Astrocyte of the hippocampus (primary cell): ENCODE data around the gene CLEC2D.
A peak's percentile ranks its signal among the peaks of the same experiment; 100 is the strongest.
"Not testable (repeated sequence)": the region's sequence is repeated elsewhere in the genome, so short reads cannot be mapped to it uniquely, and the experiment has no call there.

ENCODE experiments used
- DNase-seq: peaks from one replicate; pipeline ENCODE4 v3.0.0; 2011; ENCODE audit warnings: low read depth, low spot score

Gene CLEC2D

DNA sequence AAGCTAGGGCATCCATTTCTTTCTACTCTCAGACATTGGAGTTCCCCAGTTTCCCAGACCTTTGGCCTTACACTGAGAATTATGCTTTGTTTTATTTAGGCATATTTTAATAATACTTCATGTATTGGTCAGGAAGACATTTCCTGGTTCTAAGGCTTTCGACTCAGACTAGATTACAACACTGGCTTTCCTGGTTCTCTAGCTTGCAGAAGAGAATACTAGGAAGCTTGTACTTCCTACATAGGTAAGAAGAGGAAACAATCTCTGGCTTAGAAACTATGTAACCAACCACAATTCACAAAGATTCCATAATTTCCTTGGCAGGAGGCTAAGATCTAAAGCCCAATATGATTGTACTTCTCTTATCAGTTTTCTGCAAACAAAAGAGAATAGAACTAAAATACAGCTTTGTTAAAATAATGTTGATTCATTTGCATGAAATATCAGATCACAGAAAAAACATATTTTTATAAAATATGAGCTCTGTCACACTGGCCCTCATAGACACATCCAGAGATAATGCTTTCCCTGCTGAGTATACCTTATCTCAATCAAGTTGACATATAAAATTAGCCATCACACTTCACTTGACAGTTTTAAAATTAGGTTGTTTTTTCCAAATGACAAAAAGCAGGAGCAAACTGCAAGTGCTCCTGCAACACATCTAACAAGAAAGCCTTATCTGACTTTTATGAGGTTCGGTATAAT, 30.5 kb downstream of the CLEC2D start:
- no peak for DNase-seq

DNA sequence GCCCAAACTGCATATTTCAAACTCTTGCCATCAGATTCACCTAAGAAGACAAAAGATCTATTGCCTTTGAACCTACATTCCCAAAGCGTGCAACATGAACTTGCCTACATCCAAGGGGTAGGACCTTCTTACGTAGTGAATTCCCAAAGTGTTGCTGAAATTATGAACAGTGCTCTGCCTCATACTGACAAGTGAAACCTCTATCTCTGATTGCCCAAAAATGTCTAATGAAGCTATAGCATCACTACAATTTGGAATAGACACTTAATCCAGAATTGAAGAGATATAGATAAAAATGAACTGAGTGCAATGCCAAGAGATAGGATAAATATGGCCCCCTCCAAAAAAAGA, 31.1 kb downstream of the CLEC2D start:
- DNase-seq = no peak

DNA sequence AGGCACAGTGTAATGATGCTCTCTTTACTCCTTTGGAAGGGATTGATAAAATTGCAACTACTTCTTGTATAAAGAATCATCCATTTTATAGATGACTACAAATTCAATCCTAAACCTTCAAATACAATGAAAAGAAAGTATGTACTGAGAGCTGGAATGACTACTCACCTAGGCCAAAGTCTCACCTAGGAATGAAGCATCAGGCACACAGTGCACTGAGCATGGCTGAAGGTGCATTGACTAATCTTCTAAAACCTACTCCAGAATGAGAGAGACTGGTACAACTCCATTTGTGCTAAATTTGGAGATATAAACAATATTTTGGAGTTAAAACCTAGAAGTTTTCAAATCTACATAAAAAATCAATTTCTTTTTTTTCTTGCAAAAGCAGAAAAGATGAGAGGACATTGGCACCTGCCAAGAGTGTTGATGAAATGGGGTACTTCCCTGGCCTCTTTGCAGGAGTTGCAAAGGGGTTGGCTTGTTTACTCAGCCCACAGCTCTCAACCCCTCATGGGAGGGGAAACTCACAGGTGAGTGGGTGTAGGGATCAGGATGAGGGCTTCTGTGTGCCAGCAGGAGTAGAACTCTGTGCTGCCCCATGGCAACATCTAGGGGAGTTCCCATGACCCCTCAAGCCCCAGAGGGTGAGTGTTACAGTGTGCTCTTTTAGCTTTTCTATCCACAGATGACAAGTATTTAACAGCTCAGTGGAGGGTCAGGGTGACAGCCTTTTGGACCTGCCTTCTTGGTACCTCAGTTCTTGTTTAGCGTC, 32.1 kb downstream of the CLEC2D start:
- DNase-seq = no peak

DNA sequence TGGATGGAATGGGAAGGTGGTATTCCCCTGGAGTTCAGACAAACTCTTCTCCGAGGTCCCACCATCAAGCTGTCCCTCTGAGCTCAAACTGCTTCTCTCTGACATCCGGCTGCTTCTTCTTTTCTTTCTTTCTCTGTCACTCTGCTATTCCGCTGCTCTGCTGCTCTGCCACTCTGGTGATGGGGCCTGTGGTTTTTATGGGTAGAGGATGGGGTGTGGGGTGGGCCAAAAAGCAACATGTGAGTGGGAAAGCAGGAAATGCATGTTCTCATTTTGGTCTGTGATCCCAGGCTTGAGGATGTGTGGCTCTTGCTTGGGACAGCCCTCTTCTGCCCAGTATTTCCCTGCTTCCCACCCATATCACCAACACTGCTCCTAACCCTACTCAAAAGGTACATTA, 32.7 kb downstream of the CLEC2D start:
- DNase-seq = no peak

DNA sequence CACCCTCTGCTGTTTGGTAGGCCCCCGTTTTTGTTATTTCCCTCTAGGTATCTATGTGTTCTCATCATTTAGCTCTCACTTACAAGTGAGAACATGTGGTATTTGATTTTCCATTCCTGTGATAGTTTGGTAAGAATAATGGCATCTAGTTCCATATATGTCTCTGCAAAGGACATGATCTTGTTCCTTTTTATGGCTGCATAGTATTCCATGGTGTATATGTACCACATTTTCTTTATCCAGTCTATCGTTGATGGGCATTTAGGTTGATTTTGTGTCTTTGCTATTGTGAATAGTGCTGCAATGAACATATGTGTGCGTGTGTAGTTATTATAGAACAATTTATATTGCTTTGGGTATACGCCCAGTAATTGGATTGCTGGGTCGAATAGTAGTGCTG, 35.0 kb downstream of the CLEC2D start:
- DNase-seq = not testable (repeated sequence)

DNA sequence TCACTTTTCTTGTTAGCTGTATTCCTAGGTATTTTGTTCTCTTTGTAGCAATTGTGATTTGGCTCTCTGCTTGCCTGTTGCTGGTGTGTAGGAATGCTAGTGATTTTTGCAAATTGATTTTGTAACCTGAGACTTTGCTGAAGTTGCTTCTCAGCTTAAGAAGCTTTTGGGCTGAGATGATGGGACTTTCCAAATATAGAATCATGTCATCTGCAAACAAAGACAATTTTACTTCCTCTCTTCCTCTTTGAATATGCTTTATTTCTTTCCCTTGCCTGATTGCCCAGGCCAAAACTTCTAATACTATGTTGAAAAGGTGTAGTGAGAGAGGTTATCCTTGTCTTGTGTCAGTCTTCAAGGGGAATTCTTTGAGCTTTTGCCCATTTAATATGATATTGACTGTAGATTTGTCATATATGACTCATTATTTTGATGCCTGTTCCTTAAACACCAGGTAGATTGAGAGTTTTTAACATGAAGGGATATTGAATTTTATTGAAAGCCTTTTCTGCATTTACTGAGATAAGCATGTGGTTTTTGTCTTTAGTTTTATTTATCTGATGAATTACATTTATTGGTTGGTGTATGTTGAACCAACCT, 36.7 kb downstream of the CLEC2D start:
- DNase-seq = no peak

DNA sequence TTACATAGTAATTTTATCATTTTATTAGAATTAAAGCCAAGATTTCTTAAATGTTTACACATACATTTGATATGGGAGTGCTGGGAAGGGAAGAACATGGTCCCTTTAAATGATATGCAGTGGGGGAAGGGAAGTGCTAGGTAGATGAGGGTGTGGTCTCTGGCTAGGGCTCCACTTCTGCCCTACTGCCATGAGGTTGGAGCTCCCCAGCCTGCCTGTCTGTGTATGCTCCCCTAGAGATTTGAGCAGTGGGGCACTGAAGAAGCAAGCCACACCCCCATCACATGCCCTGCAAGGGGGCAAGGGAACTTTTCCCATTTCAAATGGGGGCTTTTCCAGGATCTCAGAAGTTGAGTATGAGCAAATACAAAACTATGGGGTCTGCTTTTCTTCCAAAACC, 37.8 kb downstream of the CLEC2D start:
- DNase-seq = no peak

DNA sequence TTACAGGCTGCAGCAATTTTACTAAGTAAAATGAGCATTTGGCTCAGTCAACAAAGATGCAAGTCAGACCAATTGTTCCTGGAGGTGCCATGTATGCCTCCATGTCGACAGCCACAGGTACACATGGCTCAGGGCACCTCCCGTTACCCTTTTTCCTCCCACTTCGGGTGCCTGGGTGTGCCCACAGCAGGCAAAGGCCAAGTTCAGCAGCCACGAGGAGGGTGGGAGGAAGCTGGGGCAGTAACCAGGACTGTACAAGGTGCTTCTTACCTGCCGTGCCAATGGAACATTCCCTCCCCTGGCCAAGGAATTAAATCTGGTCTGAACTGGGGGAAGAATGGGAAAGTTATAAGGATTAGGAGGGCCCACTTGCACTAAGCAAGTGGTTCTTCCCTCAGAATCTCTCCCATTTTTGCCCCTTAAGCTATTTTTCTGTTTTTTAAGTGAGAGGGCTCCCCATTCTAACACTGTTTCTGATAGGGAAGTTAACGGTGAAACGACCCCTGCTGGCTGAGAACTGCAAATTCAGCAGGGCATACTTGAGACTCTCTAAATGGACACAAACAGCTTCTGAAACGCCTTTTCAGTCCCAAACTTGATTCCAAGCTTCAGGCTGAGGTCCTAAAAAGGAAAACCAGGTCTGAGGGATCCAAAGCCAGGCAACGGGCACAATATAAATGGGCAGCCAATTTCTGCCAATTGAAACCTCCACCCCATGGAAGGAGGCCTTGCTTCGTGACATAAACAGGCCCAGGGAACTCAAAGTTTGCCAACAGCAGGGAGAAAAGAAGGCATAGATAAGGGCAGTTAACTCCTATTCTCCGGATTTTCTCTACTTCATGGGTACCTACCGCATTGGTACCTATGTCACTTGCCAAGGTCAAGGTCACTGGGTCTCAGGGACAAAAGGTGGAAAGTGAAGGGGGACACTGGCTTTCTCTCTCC, 38.6 kb downstream of the CLEC2D start:
- DNase-seq = peak; percentile 72

DNA sequence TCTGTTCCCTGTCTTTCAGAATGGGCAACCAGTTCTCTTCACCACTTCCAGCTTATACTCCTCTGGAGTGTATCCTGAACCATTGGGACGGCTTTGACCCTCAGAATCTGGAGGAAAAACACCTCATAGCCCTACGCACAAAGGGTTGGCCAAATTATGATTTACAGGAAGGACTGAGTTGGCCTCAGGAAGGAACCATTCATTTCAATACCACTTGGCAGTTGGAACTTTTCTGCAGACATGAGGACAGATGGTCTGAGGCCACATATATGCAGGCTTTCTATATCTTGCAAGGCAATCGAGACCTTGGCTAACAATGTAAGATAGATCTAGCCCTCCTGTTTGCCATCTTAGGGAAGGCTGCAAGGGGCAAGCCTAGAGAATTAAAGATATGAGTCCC, 39.3 kb downstream of the CLEC2D start:
- DNase-seq = no peak

DNA sequence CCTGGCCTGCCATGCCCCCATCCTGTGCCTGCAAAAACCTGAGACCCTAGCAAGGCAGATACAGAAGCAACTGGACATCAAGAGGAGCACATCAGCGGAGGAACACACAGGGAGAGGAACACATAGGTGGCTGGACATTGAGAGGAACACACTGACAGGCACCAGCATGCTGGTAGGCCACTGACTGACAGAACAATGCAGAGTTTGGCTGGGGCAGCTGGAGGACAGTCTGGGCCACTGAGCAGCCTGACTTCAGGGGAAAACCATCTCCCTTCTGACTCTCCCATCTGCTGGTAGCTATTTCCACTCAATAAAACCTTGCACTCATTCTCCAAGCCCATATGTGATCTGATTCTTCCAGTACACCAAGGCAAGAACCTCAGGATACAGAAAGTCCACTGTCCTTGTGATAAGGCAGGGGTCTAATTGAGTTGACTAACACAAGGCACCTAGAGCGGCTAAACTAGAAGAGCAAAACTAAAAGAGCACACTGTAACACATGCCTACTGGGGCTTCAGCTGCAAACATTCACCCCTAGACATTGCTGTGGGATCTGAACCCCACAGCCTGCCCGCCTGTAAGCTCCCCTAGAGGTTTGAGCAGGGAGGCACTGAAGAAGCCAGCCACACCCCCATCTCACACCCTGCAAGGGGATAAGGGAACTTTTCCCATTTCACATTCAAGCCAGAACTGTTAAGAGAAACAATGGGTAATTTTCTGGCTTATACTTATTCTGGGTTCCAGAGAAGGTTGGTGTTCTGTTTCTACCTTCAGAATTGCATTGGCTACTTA, 41.3 kb downstream of the CLEC2D start:
- DNase-seq = no peak

DNA sequence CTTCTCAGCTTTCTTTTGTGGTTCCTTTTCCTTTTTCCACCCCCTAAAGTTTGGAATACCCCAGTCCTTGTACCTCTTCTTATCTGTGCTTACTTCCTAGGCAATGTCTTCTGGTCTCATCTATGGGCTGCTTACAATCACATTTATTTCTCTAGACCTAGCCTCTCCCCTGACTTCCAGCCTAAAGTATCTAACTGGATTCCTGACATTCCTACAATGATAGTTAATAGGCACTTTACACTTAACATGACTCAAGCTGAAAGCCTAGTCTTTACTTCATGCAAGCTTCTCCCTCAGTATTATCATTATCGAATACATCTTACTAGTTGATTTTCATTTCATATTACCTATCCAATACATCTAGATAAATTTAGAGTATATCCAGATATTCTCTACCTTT, 42.2 kb downstream of the CLEC2D start:
- DNase-seq = peak; percentile 26

DNA sequence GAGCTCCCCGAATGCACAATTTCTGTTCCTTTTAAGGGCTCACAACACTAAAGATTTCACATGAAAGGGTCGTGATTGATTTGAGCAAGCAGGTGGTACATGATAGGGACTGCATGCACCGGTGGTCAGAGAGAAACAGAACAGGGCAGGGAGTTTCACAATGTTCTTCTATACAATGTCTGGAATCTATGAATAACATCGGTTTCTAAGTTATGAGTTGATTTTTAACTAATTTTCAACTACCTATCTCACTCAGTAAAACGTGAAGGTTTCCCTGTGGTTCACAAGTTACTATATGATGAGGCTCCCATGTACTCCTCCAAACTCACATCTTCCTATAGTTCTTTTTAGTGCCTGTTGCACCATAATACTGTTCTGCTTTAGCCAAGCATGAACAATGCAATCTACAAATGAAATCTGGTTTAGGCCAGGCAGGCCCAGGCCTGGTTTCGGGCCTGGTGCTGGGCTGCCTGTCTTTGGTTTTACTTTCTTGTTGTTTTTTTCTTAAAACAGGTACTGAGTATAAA, 43.6 kb downstream of the CLEC2D start:
- DNase-seq = not testable (repeated sequence)

DNA sequence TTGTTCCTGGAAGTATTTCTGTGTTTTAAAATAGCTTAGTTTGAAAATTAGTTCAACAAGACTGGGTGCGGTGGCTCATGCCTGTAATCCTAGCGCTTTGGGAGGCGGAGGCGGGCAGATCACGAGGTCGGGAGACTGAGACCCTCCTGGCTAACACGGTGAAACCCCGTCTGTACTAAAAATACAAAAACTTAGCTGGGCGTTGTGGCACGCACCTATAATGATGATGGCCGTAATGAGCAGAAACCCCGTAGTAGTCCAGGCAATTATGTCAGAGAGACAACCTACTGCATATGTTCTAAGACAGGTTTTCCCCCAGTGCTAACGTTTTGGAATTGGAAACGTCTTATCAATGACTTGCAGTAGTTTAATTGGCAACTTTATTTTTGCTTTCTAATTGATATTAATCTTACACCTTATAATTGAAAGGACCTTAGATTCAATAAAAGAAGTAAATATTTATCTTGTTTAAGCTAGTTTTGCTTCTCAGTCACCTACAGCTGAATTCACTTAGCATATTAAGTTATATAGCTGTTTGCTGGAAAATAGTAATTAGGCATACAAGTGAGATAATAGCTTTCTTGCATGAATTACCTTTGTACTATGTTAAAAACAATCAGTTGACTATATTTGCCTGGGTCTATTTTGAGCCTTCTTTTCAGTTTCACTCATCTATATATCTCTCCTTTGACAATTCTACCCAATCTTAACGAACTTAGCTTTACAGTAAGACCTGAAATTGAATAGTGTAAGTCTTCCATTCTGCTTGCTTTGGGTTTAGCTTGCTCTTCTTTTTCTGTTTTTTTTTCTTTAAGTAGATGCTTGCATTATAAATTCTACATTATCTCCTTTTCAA, 47.8 kb downstream of the CLEC2D start:
- DNase-seq = no peak

DNA sequence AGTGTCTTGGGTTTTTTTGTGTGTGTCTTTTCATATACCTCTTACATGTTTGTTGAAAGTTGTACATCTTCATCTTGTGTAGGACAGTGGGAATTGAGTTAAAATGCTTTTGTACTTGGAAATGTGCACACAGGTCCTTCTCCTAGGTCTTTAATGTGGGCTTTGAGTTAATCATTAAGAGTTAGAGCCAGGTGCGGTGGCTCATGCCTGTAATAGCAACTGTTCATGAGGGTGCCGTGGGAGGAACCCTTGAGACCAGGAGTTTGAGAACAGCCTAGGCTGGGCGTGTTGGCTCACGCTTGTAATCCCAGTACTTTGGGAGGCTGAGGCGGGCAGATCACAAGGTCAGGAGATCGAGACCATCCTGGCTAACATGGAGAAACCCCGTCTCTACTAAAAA, 49.5 kb downstream of the CLEC2D start:
- no peak for DNase-seq

DNA sequence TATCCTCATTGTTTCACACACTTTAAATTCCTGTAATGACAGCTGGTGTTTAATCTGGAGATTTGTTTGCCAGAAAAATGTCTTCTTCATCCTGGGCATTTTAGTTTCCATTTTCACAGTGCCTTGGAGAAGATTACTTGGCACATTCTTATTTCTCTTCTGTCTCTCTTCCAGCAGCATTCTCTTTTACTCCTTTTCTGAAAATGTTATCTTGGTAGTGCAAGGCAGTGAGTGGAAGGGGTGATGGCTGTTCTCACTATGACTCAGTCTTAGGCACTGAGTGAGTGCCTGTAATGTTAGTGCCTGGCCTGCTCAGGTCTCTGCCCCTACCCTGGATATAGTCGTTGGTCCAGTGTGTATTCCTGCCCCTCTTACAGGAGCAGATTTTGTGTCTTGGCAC, 50.3 kb downstream of the CLEC2D start:
- no peak for DNase-seq

DNA sequence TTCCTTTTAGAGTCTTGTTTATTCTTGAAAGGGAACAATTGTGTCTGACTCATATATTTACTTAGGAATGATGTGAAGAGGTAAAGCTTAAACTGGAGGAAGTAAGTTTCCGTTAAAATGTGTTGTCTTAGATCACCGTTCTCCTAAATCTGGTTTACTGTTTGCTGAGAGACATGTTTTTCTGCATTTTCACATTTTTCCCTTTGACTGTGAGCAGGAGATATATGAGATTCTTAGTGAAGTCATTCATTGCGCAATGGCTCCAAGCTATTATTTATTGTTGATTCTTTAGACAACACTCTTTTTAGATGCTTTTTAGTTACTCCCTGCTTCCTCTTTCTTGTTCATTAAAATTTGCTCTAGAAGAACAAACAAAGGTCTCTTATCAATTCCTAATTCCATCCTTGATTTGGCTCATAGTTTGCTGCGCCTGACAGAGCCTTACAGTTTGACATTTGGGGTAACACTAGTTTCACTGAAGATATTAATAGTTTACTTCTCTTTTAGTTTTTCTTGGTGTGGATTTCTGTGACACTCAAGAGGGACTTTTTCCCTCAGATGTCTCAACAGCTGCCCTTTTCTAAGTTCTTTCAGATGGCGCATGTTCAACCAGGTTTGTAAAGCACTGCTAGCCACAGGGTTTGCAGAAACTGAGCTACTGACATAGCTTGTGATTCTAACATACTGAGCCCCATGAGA, 52.0 kb downstream of the CLEC2D start:
- peak; percentile 15 for DNase-seq

DNA sequence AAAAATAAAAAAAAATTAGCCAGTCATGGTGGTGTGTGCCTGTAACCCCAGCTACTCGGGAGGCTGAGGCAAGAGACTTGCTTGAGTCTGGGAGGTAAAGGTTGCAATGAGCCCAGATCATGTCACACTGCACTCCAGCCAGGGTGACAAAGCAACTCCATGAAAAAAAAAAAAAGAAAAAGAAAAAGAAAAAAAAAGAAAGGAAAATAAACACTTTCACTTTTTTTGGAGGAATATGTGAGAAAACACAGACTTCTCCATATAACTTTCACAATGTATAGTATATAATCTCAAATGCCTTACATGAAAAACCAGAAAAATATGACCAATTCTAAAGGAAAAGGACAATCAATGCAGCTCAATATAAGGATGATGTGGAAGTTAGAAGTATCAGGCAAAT, 54.5 kb downstream of the CLEC2D start:
- no peak for DNase-seq

DNA sequence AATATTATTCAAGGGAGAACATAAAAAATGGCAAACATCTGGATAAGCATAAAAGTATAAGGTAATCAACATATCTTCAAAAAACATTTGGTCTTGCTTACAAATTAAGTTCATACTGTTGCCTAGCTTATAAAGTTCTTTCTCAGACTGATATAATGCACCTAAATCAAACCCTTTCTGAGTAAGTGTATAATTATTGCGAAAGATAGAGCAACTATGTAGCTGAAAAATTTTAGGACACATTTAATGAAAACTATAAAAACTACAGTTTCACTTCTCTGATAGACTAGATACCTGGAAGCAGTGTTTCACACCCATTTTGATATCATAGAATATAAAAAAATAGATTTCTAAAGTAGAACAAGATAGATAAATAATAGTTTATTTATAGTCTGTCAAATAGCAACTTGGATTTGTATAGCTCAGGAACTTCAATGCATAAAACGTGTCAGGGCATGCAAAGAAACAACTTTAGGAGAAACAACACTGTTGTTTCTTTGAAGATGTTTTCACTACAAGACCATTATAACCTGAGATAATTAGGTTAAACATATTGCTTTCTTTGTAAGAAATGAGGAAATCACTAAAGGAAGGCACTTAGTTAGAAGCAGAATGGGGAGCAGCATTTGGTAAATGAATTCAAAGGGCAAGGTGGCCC, 55.8 kb downstream of the CLEC2D start:
- DNase-seq = no peak

DNA sequence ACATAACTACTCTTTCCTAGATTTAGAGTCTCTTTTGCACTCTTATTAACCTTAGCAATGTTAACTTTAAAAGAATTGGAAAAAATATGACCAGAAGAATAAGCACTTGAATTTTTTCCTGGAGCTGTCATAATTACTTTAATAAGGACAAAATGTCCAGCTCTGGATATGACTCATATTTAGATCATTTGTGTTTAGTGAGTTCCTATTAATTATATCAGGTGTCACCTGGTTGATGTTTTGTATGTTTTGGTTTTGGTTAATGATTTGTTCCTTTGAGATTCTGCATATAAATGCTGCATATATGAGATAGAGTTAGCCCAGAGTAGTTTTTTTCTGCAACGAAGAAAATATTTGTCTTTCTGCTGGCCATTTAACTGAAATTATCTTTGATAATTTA, 58.3 kb downstream of the CLEC2D start:
- DNase-seq = no peak
